H1 (cell line): ENCODE measurements around the gene KCNMB1. TPM values are rescaled to one million over a fixed set of nuclear protein-coding genes. Genes with fewer than 3 reads are reported as not detected.

Experiments
- CTCF ChIA-PET: fragments of 300-600 bp; sonication (Branson Sonifier 250); formaldehyde crosslinking; loops from one replicate; lab custom pipeline; 2021; ENCODE audit not compliant: partially characterized antibody; lab: Charles Lee
- POLR2A ChIA-PET: fragments of 300-600 bp; sonication (Branson Sonifier 250); formaldehyde crosslinking; loops from one replicate; lab custom pipeline; 2021; ENCODE audit warnings: inconsistent platforms; ENCODE audit not compliant: partially characterized antibody; lab: Charles Lee
- DNase-seq, 2 experiments: peaks; one replicate each; pipeline versions ENCODE4 v3.0.0 to v3.0.0-alpha.2; 2010 to 2022; ENCODE audit warnings: low spot score in 2 of 2, low read depth in 1 of 2, mixed read lengths in 1 of 2
- FAIRE-seq: peaks from 2 replicates; lab custom pipeline; 2011; peaks lifted over from hg19 to GRCh38; lab: Jason Lieb, UNC
- H2AFZ ChIP-seq: 2 replicates; pipeline ENCODE4 v1.8.1; 2012; ENCODE audit warnings: low read length, inconsistent platforms
- H2AK5ac ChIP-seq: 2 replicates; pipeline ENCODE4 v1.6.1; 2013; ENCODE audit warnings: low read depth, low read length
- H2BK120ac ChIP-seq: replicated peaks from 2 replicates; pipeline ENCODE3; 2013; ENCODE audit warnings: low read depth, low read length, inconsistent platforms
- H2BK12ac ChIP-seq: 2 replicates; pipeline ENCODE4 v1.6.1; 2013; ENCODE audit warnings: low read depth, low read length
- H2BK15ac ChIP-seq: 2 replicates; pipeline ENCODE4 v1.6.1; 2013; ENCODE audit warnings: low read length
- H2BK20ac ChIP-seq: 2 replicates; pipeline ENCODE4 v1.6.1; 2013; ENCODE audit warnings: low read length
- H2BK5ac ChIP-seq: 2 replicates; pipeline ENCODE4 v1.6.1; 2013; ENCODE audit warnings: low read depth, low read length
- H3K14ac ChIP-seq: 2 replicates; pipeline ENCODE4 v1.6.1; 2013; ENCODE audit warnings: inconsistent platforms; ENCODE audit not compliant: insufficient read length
- H3K18ac ChIP-seq: 2 replicates; pipeline ENCODE4 v1.6.1; 2013; ENCODE audit warnings: low read length; ENCODE audit errors: extremely low read depth
- H3K23ac ChIP-seq: 2 replicates; pipeline ENCODE4 v1.6.1; 2013; ENCODE audit warnings: inconsistent platforms; ENCODE audit not compliant: insufficient read length
- H3K23me2 ChIP-seq: 2 replicates; pipeline ENCODE4 v1.6.1; 2013; ENCODE audit warnings: low read depth, low read length
- H3K27ac ChIP-seq: 2 replicates; pipeline ENCODE4 v1.6.1; 2011; ENCODE audit warnings: low read depth, low read length, inconsistent platforms
- H3K27me3 ChIP-seq, 4 experiments: replicated peaks in 1 of 4; 1 replicate in 1 of 4; 2 replicates in 3 of 4; pipeline versions ENCODE4 v1.6.1 to v1.8.1; 2011 to 2013; ENCODE audit warnings: low read length in 3 of 4, mild to moderate bottlenecking in 3 of 4, inconsistent platforms in 2 of 4, mixed read lengths in 2 of 4, moderate library complexity in 1 of 4; ENCODE audit not compliant: control insufficient read depth in 3 of 4, insufficient read depth in 3 of 4; ENCODE audit errors: extremely low read depth in 1 of 4
- H3K36me3 ChIP-seq, 4 experiments: 2 replicates each; pipeline versions ENCODE4 v1.6.1 to v1.8.1; 2011 to 2013; ENCODE audit warnings: mild to moderate bottlenecking in 4 of 4, low read length in 3 of 4, moderate library complexity in 2 of 4, control low read depth in 1 of 4, inconsistent platforms in 1 of 4; ENCODE audit not compliant: insufficient read depth in 4 of 4, control insufficient read depth in 2 of 4
- H3K4ac ChIP-seq: replicated peaks from 2 replicates; pipeline ENCODE3; 2013; ENCODE audit warnings: low read length, low read depth, mixed read lengths, inconsistent platforms; ENCODE audit not compliant: insufficient read length
- H3K4me1 ChIP-seq, 4 experiments: replicated peaks in 1 of 4; 1 replicate in 1 of 4; 2 replicates in 3 of 4; pipeline versions ENCODE4 v1.6.1 to v1.8.1; 2011 to 2013; ENCODE audit warnings: low read length in 3 of 4, inconsistent platforms in 2 of 4, mixed read lengths in 1 of 4; ENCODE audit not compliant: insufficient read depth in 4 of 4, control insufficient read depth in 3 of 4
- H3K4me2 ChIP-seq, 2 experiments: 2 replicates each; pipeline versions ENCODE4 v1.6.1 to v1.8.1; 2011 to 2013; ENCODE audit warnings: low read depth in 2 of 2, low read length in 2 of 2, control low read depth in 1 of 2, inconsistent platforms in 1 of 2, mild to moderate bottlenecking in 1 of 2; ENCODE audit not compliant: insufficient read depth in 1 of 2
- H3K4me3 ChIP-seq, 4 experiments: fragments of 200-600, 300-600 bp in 1 of 4; sonication (generic), shearing (Covaris generic), sonication (Bioruptor Twin) in 1 of 4; 2 replicates each; pipeline versions ENCODE4 v1.5.1 to v1.8.1; 2011 to 2016; ENCODE audit warnings: low read length in 4 of 4, low read depth in 3 of 4, control low read depth in 2 of 4, inconsistent platforms in 2 of 4, mild to moderate bottlenecking in 2 of 4, mixed read lengths in 1 of 4, moderate library complexity in 1 of 4; ENCODE audit not compliant: insufficient read depth in 2 of 4; ENCODE audit errors: extremely low read depth in 1 of 4
- H3K56ac ChIP-seq: replicated peaks from 2 replicates; pipeline ENCODE3; 2013; ENCODE audit warnings: low read depth, mild to moderate bottlenecking, mixed read lengths, low read length, inconsistent platforms; ENCODE audit not compliant: insufficient read length
- H3K79me1 ChIP-seq: 2 replicates; pipeline ENCODE4 v1.6.1; 2013; ENCODE audit warnings: low read depth, low read length, control low read depth
- H3K79me2 ChIP-seq, 2 experiments: 2 replicates each; pipeline versions ENCODE4 v1.6.1 to v1.8.1; 2012 to 2013; ENCODE audit warnings: low read length in 2 of 2, mild to moderate bottlenecking in 2 of 2, inconsistent platforms in 1 of 2; ENCODE audit not compliant: insufficient read depth in 2 of 2, control insufficient read depth in 1 of 2
- H3K9ac ChIP-seq, 4 experiments: replicated peaks in 1 of 4; 1 replicate in 1 of 4; 2 replicates in 3 of 4; pipeline versions ENCODE4 v1.6.1 to v1.8.1; 2011 to 2013; ENCODE audit warnings: low read depth in 3 of 4, low read length in 3 of 4, control low read depth in 2 of 4, mild to moderate bottlenecking in 2 of 4, moderate library complexity in 2 of 4, inconsistent platforms in 1 of 4; ENCODE audit errors: extremely low read depth in 1 of 4
- H3K9me3 ChIP-seq, 2 experiments: 2 replicates each; pipeline versions ENCODE4 v1.6.1 to v1.8.1; 2012 to 2013; ENCODE audit warnings: mild to moderate bottlenecking in 2 of 2, moderate library complexity in 2 of 2, control low read depth in 1 of 2, inconsistent platforms in 1 of 2, low read depth in 1 of 2, low read length in 1 of 2, mixed read lengths in 1 of 2; ENCODE audit not compliant: insufficient read depth in 2 of 2
- H4K20me1 ChIP-seq, 2 experiments: replicated peaks in 1 of 2; 2 replicates each; pipeline versions ENCODE3 to v1.8.1; 2011 to 2013; ENCODE audit warnings: inconsistent platforms in 2 of 2, low read length in 2 of 2, mild to moderate bottlenecking in 1 of 2; ENCODE audit not compliant: insufficient read depth in 2 of 2, control insufficient read depth in 1 of 2
- H4K5ac ChIP-seq: 2 replicates; pipeline ENCODE4 v1.6.1; 2013; ENCODE audit warnings: low read length, low read depth, mixed read lengths, inconsistent platforms; ENCODE audit not compliant: insufficient read length
- H4K8ac ChIP-seq: 2 replicates; pipeline ENCODE4 v1.8.0; 2013; ENCODE audit warnings: mild to moderate bottlenecking, moderate library complexity, low read length, inconsistent platforms; ENCODE audit not compliant: insufficient read depth; ENCODE audit errors: extremely low read depth
- H4K91ac ChIP-seq: replicated peaks from 2 replicates; pipeline ENCODE3; 2013; ENCODE audit warnings: low read length, mixed read lengths, inconsistent platforms; ENCODE audit not compliant: insufficient read length
- HDAC2 ChIP-seq, 2 experiments: fragments of 300-600 bp in 1 of 2; sonication (generic) in 1 of 2; IDR thresholded peaks; 2 replicates each; pipeline ENCODE4 v1.6.1; 2011 to 2012; ENCODE audit warnings: low read depth in 2 of 2, low read length in 2 of 2, mild to moderate bottlenecking in 2 of 2, moderate library complexity in 2 of 2, borderline replicate concordance in 1 of 2, inconsistent platforms in 1 of 2
- KDM1A ChIP-seq: fragments of 200-600, 300-600 bp; sonication (generic); IDR thresholded peaks from 2 replicates; pipeline ENCODE4 v1.7.1; 2016; ENCODE audit warnings: mild to moderate bottlenecking, low read length, borderline replicate concordance
- RBBP5 ChIP-seq: IDR thresholded peaks from 2 replicates; pipeline ENCODE4 v1.7.1; 2012; ENCODE audit warnings: low read depth, mild to moderate bottlenecking, inconsistent platforms, low read length, moderate library complexity, borderline replicate concordance
- TCF12 ChIP-seq: IDR thresholded peaks from 2 replicates; pipeline ENCODE4 v1.6.1; 2011; ENCODE audit warnings: low read depth, mild to moderate bottlenecking, low read length
- WGBS, 2 experiments: shearing (Covaris generic) in 1 of 2; methylation state at CpG; one replicate each; pipeline versions ENCODE4 v1.1.6 to v1.1.7; 2013 to 2015; ENCODE audit warnings: low lambda C conversion rate in 2 of 2, mixed read lengths in 2 of 2, inconsistent platforms in 1 of 2, low coverage in 1 of 2, missing lambda C conversion rate in 1 of 2; ENCODE audit not compliant: insufficient replicate concordance in 2 of 2, insufficient coverage in 1 of 2, insufficient read length in 1 of 2; ENCODE audit errors: extremely low coverage in 1 of 2, missing lambda C conversion rate in 1 of 2; 5-methylcytosine and 5-hydroxymethylcytosine counted together
- polyA plus RNA-seq, 7 experiments: library from polyadenylated mRNA; depleted of rRNA in 3 of 7; stranded (reverse) in 5 of 7; unstranded in 2 of 7; fragments of >200 nt in 5 of 7; fragments of 200-250 nt in 2 of 7; gene quantifications; 1 replicate in 5 of 7; 2 replicates in 1 of 7; 4 replicates in 1 of 7; pipeline versions ENCODE4 v1.2.1 to v1.2.3, GENCODE V29; 2011 to 2013; ENCODE audit warnings: missing spikeins in 2 of 7, mixed read lengths in 2 of 7
- total RNA-seq: library from RNA; stranded (reverse); fragmentation: NEBNext Ultra II Directional; extraction: Animal tissue kit (Norgen Biotek cat#: 25700); gene quantifications from 2 replicates; pipeline ENCODE4 v1.2.1, GENCODE V29; 2021
- TF ChIP-seq, protein P1 (sequence below), 3 experiments: IDR thresholded peaks; 1 replicate in 2 of 3; 2 replicates in 1 of 3; pipeline versions ENCODE4 v1.5.1 to v1.6.1; 2011; ENCODE audit warnings: low read length in 3 of 3, mild to moderate bottlenecking in 3 of 3, inconsistent platforms in 2 of 3, low read depth in 1 of 3, moderate library complexity in 1 of 3; ENCODE audit not compliant: insufficient read depth in 1 of 3; ENCODE audit errors: control extremely low read depth in 1 of 3

The KCNMB1 gene
- total and polyA plus RNA-seq, 2 of the 8 experiments (the other 6 are each of a cell fraction or from before 2014, with no cell fraction given), result 0.08 to 0.19 TPM

DNA sequence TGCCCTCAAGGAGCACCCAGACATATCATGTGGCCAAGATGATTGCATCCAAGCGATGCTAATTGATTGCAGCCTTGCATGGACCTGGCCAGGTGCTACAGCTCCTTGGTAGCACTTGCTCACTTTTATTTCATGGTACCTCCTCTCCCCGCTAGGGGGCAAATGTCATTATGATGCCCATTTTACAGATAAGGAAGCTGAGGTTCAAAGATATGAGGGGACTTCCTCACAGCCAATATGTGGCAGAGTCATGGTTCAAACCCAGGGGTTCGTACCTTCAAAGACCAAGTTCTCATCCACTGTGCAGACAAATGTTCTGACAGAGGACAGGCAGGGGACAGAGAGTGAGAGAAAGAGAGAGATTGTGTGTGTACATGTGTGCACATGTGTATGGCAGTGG is 21.9 kb upstream of the KCNMB1 start:
- Histone ChIP-seq H3K4me3 (no peak overlapping the region), H2BK120ac (no peak overlapping the region), H2BK5ac (no peak overlapping the region; the same call in 1 of the 2 replicates), H2BK20ac (no peak overlapping the region), H3K9me3 (no peaks in the 10 kb centered on the region), H4K20me1 (no peaks in the 10 kb centered on the region), H4K5ac (no peak overlapping the region), H2BK15ac (no peak overlapping the region), H3K14ac (no peak overlapping the region), H3K4ac (no peak overlapping the region), H3K18ac (no peak overlapping the region), H2AK5ac (no peak overlapping the region), H2AFZ (no peak overlapping the region), H3K4me2 (no peak overlapping the region), H3K4me1 (peaks cover 7 to 17% (median 12%) of the 10 kb centered on the region in 4 experiments), H3K9ac (no peak overlapping the region), H4K8ac (no peak overlapping the region), H3K23ac (no peak overlapping the region), H3K79me1 (no peaks in the 10 kb centered on the region), H4K91ac (no peak overlapping the region), H3K56ac (no peak overlapping the region), H3K23me2 (no peaks in the 10 kb centered on the region), H3K27me3 (no peaks in the 10 kb centered on the region), H3K27ac (no peak overlapping the region), H3K79me2 (no peaks in the 10 kb centered on the region), H2BK12ac (no peak overlapping the region), H3K36me3 (no peaks in the 10 kb centered on the region)
- no peak for DNase-seq
- FAIRE-seq, result no peak
- no peak for TF ChIP-seq TCF12
- TF ChIP-seq KDM1A, result peak; percentile 95; the same call in 1 of the 2 replicates
- TF ChIP-seq RBBP5, result no peak
- TF ChIP-seq HDAC2 (IDR thresholded peaks at IDR 0.05; ENCODE audit: borderline replicate concordance in 1 of 2, low read depth in 2 of 2, low read length in 2 of 2), result peak in 1 of 2 experiments; percentile 69; a peak in 1 of 4 replicates
- TF ChIP-seq, protein P1, sequence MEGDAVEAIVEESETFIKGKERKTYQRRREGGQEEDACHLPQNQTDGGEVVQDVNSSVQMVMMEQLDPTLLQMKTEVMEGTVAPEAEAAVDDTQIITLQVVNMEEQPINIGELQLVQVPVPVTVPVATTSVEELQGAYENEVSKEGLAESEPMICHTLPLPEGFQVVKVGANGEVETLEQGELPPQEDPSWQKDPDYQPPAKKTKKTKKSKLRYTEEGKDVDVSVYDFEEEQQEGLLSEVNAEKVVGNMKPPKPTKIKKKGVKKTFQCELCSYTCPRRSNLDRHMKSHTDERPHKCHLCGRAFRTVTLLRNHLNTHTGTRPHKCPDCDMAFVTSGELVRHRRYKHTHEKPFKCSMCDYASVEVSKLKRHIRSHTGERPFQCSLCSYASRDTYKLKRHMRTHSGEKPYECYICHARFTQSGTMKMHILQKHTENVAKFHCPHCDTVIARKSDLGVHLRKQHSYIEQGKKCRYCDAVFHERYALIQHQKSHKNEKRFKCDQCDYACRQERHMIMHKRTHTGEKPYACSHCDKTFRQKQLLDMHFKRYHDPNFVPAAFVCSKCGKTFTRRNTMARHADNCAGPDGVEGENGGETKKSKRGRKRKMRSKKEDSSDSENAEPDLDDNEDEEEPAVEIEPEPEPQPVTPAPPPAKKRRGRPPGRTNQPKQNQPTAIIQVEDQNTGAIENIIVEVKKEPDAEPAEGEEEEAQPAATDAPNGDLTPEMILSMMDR (IDR thresholded peaks at IDR 0.05; ENCODE audit: control extremely low read depth in 1 of 3, insufficient read depth in 1 of 3, low read depth in 1 of 3, low read length in 3 of 3), result peak in 1 of 3 experiments; percentile 36; a peak in 1 of 4 replicates
- CTCF ChIA-PET, result interaction anchor here (0.9 to 11.1 kb wide), 11 partner anchors 8 to 218 kb away, joined by 3 to 93 read pairs (median 4); no protein-coding TSS in a partner anchor
- 85% methylated on average over 3 of the region's 3 CpGs; no CpG with 5 or more reads in 1 of the 2 experiments for WGBS, 2 experiments
- POLR2A ChIA-PET, result no interaction called here
